Muscle of leg (tissue), 11 donors: ENCODE measurements around the gene MYL6B. TPM values are rescaled to one million over a fixed set of nuclear protein-coding genes. Genes with fewer than 3 reads are reported as not detected.

Source experiments
- DNase-seq: peaks from one replicate; pipeline ENCODE4 v3.0.0; 2013
- H3K27ac ChIP-seq: one replicate; pipeline ENCODE4 v1.5.1; 2013; ENCODE audit warnings: mild to moderate bottlenecking, low read length, control low read depth
- H3K27me3 ChIP-seq: one replicate; pipeline ENCODE4 v1.6.1; 2013; ENCODE audit warnings: low read length; ENCODE audit not compliant: control insufficient read depth, insufficient read depth
- H3K36me3 ChIP-seq: one replicate; pipeline ENCODE4 v1.6.1; 2013; ENCODE audit warnings: low read length; ENCODE audit not compliant: control insufficient read depth, insufficient read depth
- H3K4me1 ChIP-seq: one replicate; pipeline ENCODE4 v1.6.1; 2013; ENCODE audit warnings: low read length; ENCODE audit not compliant: control insufficient read depth, insufficient read depth
- H3K4me3 ChIP-seq: one replicate; pipeline ENCODE4 v1.5.1; 2013; ENCODE audit warnings: low read length, control low read depth
- H3K9me3 ChIP-seq: replicated peaks from 2 replicates; pipeline ENCODE4 v1.6.1; 2013; ENCODE audit warnings: low read depth, low read length; ENCODE audit not compliant: control insufficient read depth
- WGBS: methylation state at CpG from one replicate; pipeline ENCODE4 v1.1.5; 2013; ENCODE audit warnings: missing lambda C conversion rate; ENCODE audit not compliant: insufficient coverage; 5-methylcytosine and 5-hydroxymethylcytosine counted together
- polyA plus RNA-seq, 8 donors: library from polyadenylated mRNA; unstranded; fragments of 120-200 nt; gene quantifications; one replicate each; pipeline versions ENCODE4 v1.2.1 to v1.2.3, GENCODE V29; 2013; ENCODE audit warnings: inconsistent platforms in 1 of 8, low replicate concordance in 1 of 8; ENCODE audit not compliant: insufficient read length in 8 of 8, insufficient read depth in 1 of 8
- total RNA-seq: library from RNA; stranded (reverse); fragments of 120-200 nt; gene quantifications from one replicate; pipeline ENCODE4 v1.2.4, GENCODE V29; 2013

The MYL6B gene
- total and polyA plus RNA-seq, 9 donors, result 543 to 1,374 (median 774) TPM

DNA sequence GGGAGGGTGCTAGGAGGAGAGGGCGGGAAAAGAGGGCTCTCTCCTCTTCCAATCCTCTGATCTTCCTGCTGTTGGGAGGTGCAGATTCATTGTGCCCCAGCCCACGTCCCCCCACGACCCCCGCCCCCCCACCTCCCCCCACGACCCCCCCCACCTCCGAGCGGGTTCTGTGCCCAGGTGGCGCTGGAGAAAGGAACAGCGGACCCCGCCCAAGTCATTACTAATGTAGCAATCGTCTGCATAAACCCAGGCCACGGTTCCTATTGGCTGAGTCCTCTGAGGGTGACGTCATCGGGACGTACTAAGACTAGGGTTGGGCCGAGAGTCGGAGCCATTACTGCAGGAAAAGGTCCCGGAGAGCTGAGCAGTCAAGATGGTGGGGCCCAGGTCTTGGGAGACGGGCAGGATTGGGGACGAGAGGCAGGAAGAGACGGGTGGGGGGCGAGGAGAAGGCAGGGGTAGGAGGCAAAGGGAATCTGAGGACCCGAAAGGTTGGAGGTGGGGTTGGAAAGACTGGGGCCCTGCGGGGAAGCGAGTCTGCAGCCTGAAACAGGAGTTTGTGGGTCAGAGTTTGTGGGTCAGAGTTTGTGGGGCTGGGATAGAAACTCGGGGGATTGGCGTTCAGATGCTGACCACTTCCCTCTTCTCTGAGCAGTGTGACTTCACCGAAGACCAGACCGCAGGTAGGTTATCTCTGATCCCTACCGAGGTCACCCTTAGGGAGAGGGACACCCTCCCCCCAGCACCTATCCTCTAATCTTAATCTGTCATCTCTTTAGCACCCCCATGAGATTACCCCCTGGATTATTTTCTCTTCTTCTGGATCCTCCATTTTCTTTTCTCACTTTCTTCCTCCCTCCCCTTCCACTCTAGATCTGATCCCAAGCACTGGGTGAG, 5.9 kb downstream of the MYL6B start, which contains the start of gene MYL6:
Gene MYL6, plus strand, starts transcription at position 331 of the 897 bp plus-strand sequence. Its CDS starts 43 bp downstream, at position 374.
- WGBS, result 0% methylated on average over 18 of the region's 30 CpGs
- Histone ChIP-seq H3K27me3 (no peaks in the 10 kb centered on the region), H3K27ac (peak within 1 kb of the TSS; percentile 99), H3K9me3 (no peaks in the 10 kb centered on the region), H3K4me3 (peak within 1 kb of the TSS; percentile 67), H3K4me1 (peaks cover 62% of the 10 kb centered on the region), H3K36me3 (peaks cover 54% of the 10 kb centered on the region)
- peak; percentile 99 for DNase-seq

DNA sequence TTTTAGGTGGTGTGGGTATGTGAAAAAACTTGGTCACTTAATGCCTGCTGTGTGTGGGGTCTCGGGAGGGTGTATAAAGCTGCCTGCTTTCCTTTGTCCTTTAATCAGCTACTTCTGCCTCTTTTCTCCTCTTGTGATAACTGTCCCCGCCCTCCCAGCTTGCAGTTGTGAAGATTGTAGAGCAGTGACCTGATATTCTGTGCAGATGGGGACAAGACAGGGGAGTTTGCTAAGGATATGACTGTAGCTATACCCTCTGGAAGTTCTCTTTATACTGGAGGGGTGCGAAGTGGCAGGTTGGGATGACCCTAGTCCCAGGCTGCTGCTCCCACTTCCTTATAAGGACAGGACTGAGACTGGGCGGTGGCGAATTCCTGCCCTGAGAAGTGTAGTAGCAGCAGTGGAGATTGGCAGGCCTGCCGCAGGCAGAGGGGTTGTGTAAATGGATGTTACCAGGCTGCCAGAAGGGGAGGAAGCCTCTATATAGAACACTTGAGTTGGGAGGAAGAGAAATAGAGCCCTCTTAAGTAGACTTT, 6.6 kb downstream of the MYL6B start:
- DNase-seq, result peak; percentile 85
- peaks cover 62% of the 10 kb centered on the region for H3K36me3 ChIP-seq
- peak overlapping the region; percentile 67 for H3K4me3 ChIP-seq
- H3K4me1 ChIP-seq, result peaks cover 55% of the 10 kb centered on the region
- WGBS, result 0% methylated on average over 4 of the region's 6 CpGs
- H3K27me3 ChIP-seq, result no peaks in the 10 kb centered on the region
- H3K27ac ChIP-seq, result peak overlapping the region; percentile 99
- H3K9me3 ChIP-seq, result no peaks in the 10 kb centered on the region

DNA sequence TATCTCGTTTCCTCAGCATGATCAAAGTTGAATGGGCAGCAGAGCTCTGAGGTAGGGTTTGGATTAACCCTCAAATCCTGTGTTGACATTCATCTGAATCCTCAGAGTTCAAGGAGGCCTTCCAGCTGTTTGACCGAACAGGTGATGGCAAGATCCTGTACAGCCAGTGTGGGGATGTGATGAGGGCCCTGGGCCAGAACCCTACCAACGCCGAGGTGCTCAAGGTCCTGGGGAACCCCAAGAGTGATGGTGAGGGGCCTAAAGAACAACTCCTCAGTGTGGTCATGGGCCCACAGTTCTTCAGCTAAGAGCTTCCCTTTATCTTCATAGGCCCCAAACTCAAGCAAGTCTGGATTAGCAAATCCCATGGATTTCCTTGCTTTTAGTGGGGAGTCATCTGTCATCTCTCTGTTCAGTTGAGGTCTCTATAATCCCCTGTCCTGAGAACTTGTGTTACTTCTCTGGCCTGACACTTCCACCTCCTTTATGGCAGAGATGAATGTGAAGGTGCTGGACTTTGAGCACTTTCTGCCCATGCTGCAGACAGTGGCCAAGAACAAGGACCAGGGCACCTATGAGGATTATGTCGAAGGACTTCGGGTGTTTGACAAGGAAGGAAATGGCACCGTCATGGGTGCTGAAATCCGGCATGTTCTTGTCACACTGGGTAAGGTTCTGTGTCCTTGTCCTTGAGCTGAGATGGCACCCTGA, 7.2 kb downstream of the MYL6B start:
- Histone ChIP-seq H3K4me3 (peak overlapping the region; percentile 67), H3K36me3 (peaks cover 68% of the 10 kb centered on the region), H3K27ac (peak overlapping the region; percentile 99), H3K9me3 (no peaks in the 10 kb centered on the region), H3K4me1 (peaks cover 48% of the 10 kb centered on the region), H3K27me3 (no peaks in the 10 kb centered on the region)
- no peak for DNase-seq
- 47% methylated on average over 6 of the region's 8 CpGs for WGBS

- H3K27ac ChIP-seq, result peak overlapping the region; percentile 99
- peaks cover 47% of the 10 kb centered on the region for H3K4me1 ChIP-seq
- H3K36me3 ChIP-seq, result peaks cover 70% of the 10 kb centered on the region
- DNase-seq, result no peak
- no peaks in the 10 kb centered on the region for H3K27me3 ChIP-seq
- no peaks in the 10 kb centered on the region for H3K9me3 ChIP-seq
- peak overlapping the region; percentile 67 for H3K4me3 ChIP-seq
- WGBS, result 63% methylated on average over 7 of the region's 7 CpGs
Observed at GRCh38 chr12:56160193-56160763, 7.9 kb downstream of the MYL6B start.

DNA sequence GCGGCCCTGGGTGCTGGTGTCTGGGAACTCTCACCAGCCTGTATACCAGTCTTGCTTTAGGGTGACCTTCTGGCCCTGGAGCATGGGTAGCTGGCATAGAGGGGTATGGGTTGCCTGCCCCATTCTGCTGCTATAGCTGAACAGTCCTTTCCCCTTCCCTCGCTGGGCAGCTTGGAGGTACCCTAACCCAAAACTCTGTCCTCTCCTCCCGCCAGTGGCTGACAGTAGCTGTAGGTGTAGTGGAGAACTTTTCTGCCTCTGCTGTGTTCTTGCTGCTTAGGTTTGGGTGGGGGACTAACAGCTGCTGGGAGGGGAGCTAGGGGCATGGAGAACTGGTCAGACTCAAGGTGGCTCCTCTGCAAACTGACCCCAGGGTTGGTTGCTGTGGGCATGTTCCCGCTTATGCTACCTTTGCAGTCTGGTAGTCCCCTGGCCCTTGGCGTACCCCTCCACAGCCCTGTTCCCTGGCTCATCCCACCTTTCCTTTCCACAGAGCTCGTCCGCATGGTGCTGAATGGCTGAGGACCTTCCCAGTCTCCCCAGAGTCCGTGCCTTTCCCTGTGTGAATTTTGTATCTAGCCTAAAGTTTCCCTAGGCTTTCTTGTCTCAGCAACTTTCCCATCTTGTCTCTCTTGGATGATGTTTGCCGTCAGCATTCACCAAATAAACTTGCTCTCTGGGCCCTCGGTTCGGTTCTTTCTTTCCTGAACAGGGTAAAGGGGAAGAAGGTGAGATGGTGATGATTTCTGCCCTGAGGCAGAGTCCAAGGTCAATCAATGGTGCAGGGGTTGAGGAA, 8.7 kb downstream of the MYL6B start:
- Histone ChIP-seq H3K27ac (peak overlapping the region; percentile 99), H3K27me3 (no peaks in the 10 kb centered on the region), H3K36me3 (peaks cover 67% of the 10 kb centered on the region), H3K4me1 (peaks cover 43% of the 10 kb centered on the region), H3K9me3 (no peaks in the 10 kb centered on the region), H3K4me3 (peak overlapping the region; percentile 67)
- no peak for DNase-seq
- WGBS, result 82% methylated on average over 3 of the region's 11 CpGs

GRCh38 chr12:56161690-56162351, 9.4 kb downstream of the MYL6B start:
- Histone ChIP-seq H3K36me3 (peaks cover 71% of the 10 kb centered on the region), H3K4me1 (peaks cover 41% of the 10 kb centered on the region), H3K4me3 (no peak overlapping the region), H3K9me3 (no peaks in the 10 kb centered on the region), H3K27ac (peak overlapping the region; percentile 4), H3K27me3 (no peaks in the 10 kb centered on the region)
- 45% methylated on average over 5 of the region's 10 CpGs for WGBS
- DNase-seq, result no peak

- H3K9me3 ChIP-seq, result no peaks in the 10 kb centered on the region
- WGBS, result 100% methylated on average over 2 of the region's 11 CpGs
- H3K27me3 ChIP-seq, result no peaks in the 10 kb centered on the region
- H3K4me1 ChIP-seq, result peaks cover 33% of the 10 kb centered on the region
- no peak for DNase-seq
- peaks cover 77% of the 10 kb centered on the region for H3K36me3 ChIP-seq
- H3K27ac ChIP-seq, result no peak overlapping the region
- H3K4me3 ChIP-seq, result no peak overlapping the region
Observed at GRCh38 chr12:56162468-56163290, 10.3 kb downstream of the MYL6B start.

- Histone ChIP-seq H3K4me3 (no peak overlapping the region), H3K27me3 (no peaks in the 10 kb centered on the region), H3K27ac (no peak overlapping the region), H3K36me3 (peaks cover 87% of the 10 kb centered on the region), H3K4me1 (peaks cover 32% of the 10 kb centered on the region), H3K9me3 (no peaks in the 10 kb centered on the region)
- no peak for DNase-seq
- 51% methylated on average over 4 of the region's 11 CpGs for WGBS
Observed at GRCh38 chr12:56163533-56164344, 11.4 kb downstream of the MYL6B start.
